ENCODE measurements around the gene PRAME.

Gene PRAME

GRCh38 chr22:22576244-22576988 is 17.4 kb upstream of the PRAME start:
- CTCF ChIA-PET = interaction anchor here (0.6 to 8.6 kb wide), 60 partner anchors 10 to 748 kb away, joined by 3 to 148 read pairs (median 4); partner anchors contain the start of gene PRAME
- Histone ChIP-seq H3K9me3 (ENCODE audit: control insufficient read depth, insufficient read depth, low read depth, low read length) (no peaks in the 10 kb centered on the region), H3K4me1 (ENCODE audit: control insufficient read depth, insufficient read depth, low read length) (no peaks in the 10 kb centered on the region), H3K4me3 (ENCODE audit: low read depth, low read length) (no peak overlapping the region), H3K36me3 (ENCODE audit: control insufficient read depth in 2 of 2, insufficient read depth in 1 of 2, low read length in 2 of 2) (no peaks in the 10 kb centered on the region), H3K27ac (ENCODE audit: extremely low read depth, low read depth, low read length) (no peak overlapping the region)
- POLR2A ChIA-PET = no interaction called here
- TF ChIP-seq PRDM1 (tag by site-specific recombination; IDR thresholded peaks at IDR 0.05) (no peak), ZNF140 (tag by site-specific recombination; IDR thresholded peaks at IDR 0.05) (0 out of 2 replicates have a peak, but pooled peaks have one; percentile 26), ZNF555 (tag by site-specific recombination; conservative IDR thresholded peaks at IDR 0.05) (no peak), TSHZ1 (tag by site-specific recombination; IDR thresholded peaks at IDR 0.05; ENCODE audit: borderline replicate concordance) (no peak), ZNF654 (tag by site-specific recombination; IDR thresholded peaks at IDR 0.05; ENCODE audit: low read depth) (peak; percentile 59), PRDM10 (tag by site-specific recombination; IDR thresholded peaks at IDR 0.05) (no peak), GLI4 (tag by site-specific recombination; IDR thresholded peaks at IDR 0.05) (no peak), ZNF664 (tag by site-specific recombination; IDR thresholded peaks at IDR 0.05) (no peak), ZBTB11 (tag by site-specific recombination; conservative IDR thresholded peaks at IDR 0.05; ENCODE audit: low read depth) (no peak), ZBTB17 (tag by site-specific recombination; IDR thresholded peaks at IDR 0.05) (no peak), ZNF292 (tag by site-specific recombination; IDR thresholded peaks at IDR 0.05; ENCODE audit: borderline replicate concordance, low read depth) (no peak), CTCF (tag by site-specific recombination; IDR thresholded peaks at IDR 0.05) (peak; percentile 61; the same call in 1 of the 2 replicates), PRDM6 (tag by site-specific recombination; IDR thresholded peaks at IDR 0.05) (no peak), GLI2 (tag by site-specific recombination; IDR thresholded peaks at IDR 0.05; ENCODE audit: borderline replicate concordance, low read depth) (no peak), ZNF18 (tag by site-specific recombination; IDR thresholded peaks at IDR 0.05) (no peak), ZNF48 (tag by site-specific recombination; IDR thresholded peaks at IDR 0.05) (no peak), ZBTB48 (tag by site-specific recombination; IDR thresholded peaks at IDR 0.05) (peak; percentile 74), ZNF692 (tag by site-specific recombination; IDR thresholded peaks at IDR 0.05) (no peak), ZNF157 (tag by site-specific recombination; IDR thresholded peaks at IDR 0.05) (no peak)
